ENCODE results near the gene CTSL.

DNA sequence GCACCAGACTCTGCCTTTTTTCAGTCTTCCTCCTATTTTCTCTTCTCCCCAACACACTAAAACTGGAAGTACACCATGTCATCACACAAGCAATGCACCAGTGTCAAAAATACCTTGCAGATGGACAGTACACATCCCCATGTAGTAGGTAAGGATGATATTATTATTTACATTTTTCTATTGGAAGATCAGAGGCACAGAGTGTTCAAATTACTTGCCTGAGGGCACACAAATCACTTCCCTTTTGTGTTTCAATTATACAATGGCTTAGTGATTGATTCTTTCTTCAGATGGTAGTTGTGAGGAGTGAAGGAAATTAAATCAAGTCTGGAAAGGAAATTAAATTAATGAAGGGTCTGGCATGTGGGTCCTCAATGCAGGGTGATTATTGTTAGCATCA is 39.6 kb downstream of the CTSL start:
- TF ChIP-seq CTCF (conservative IDR thresholded peaks at IDR 0.05; ENCODE audit: low read depth, low read length): no peak
- TF ChIP-seq EZH2phosphoT487 (IDR thresholded peaks at IDR 0.05; ENCODE audit: borderline replicate concordance, low read length): no peak
- no peak for TF ChIP-seq EZH2 (IDR thresholded peaks at IDR 0.05; ENCODE audit: low read length, unreplicated experiment)

All from PC-3 (cell line).